GM21528 (cell line): Measurements from ENCODE around the gene PVR.
A peak's percentile ranks its signal among the peaks of the same experiment; 100 is the strongest.
"Not testable (repeated sequence)": the region's sequence is repeated elsewhere in the genome, so short reads cannot be mapped to it uniquely, and the experiment has no call there.

Source experiments
- ATAC-seq: cut with Tn5 transposase; IDR thresholded peaks from one replicate; pipeline ENCODE4 v1.9.1; 2021; ENCODE audit warnings: mild to moderate bottlenecking, moderate library complexity; ENCODE audit not compliant: unreplicated experiment, low FRiP score

The PVR gene

DNA sequence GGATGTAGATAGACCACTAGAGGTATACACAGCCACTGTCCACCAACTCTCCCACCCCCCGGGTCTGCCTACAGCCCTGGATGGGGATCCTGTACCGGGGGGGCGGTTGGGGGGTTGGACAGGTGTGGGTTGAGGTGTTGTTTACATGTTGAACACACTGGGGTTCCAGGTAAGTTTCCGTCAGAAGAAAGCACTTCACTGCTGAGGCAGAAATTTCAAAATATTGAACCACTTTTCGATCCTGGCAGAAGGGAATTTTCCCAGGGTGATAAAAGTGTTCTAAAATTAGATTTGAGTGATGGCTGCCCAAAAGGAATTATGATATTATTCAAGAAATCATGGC is 48.6 kb downstream of the PVR start:
- ATAC-seq: peak; percentile 7

DNA sequence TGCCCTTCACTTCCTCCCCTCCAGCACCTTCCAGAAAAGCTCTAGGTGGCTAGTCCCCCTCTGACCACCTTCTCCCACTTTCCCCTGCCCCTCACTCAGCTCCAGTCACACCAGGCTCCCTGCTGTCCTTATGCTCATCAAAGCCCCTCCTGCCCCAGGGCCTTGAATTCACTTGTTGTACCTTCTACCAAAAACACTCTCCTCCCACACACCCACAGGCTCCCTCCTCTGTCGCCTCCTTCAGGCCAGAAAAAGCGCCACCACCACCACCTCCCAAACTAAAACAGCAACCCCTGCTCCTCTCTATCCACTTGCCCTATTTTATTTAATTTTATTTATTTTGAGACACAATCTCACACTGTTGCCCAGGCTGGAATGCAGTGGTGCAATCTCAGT is 50.5 kb downstream of the PVR start:
- no peak for ATAC-seq

DNA sequence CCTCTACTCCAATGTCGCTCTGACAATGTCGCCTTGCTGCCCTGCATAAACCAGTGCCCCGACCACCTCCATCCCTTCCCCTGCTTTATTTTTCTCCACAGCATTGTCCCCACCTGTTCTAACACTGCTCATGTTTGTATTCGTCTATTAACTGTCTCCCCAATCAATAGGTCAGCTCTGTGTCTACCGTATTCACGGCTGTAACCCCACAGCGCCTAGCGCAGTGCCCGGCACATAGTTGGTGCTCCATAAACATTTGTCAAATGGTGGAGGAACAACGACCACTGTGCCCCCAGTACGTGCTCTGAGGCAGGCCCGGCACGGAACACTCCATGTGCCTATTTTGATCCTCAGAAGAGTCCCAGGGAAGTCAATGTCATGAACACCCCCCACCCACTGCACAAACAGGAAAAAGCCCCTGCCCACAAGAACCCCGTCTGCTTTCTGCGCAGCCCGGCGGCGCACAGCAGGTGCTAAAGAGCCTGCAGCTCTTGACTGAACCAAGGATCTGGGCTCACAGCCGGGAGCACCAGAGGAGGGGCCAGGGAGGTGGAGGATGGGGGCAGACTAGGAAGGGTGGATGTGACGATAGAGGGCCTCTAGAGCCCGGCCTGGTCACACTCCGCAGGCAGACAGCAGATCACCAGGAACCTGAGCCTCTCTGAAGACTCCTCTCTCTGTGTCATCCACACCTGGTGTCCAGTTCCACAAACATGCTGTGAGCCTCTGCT is 53.4 kb downstream of the PVR start:
- ATAC-seq: no peak

DNA sequence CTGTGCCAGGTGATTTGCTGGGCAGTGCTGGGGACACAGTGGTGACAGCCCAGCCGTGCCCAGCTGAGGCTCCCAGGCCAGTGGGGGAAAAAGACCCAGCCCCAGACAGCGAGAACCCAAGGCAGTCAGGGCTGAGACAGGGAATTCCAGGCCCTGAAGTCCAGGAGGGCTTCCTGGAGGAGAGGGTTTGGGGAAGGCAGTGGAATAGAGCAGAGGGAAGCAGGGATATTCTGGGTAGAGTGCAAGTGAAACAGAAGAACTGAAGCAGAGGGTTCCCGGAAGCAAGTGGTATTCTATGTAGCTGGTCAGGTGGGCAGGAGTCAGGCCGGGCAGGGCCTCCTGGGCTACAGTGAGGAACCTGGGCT is 53.9 kb downstream of the PVR start:
- no peak for ATAC-seq

DNA sequence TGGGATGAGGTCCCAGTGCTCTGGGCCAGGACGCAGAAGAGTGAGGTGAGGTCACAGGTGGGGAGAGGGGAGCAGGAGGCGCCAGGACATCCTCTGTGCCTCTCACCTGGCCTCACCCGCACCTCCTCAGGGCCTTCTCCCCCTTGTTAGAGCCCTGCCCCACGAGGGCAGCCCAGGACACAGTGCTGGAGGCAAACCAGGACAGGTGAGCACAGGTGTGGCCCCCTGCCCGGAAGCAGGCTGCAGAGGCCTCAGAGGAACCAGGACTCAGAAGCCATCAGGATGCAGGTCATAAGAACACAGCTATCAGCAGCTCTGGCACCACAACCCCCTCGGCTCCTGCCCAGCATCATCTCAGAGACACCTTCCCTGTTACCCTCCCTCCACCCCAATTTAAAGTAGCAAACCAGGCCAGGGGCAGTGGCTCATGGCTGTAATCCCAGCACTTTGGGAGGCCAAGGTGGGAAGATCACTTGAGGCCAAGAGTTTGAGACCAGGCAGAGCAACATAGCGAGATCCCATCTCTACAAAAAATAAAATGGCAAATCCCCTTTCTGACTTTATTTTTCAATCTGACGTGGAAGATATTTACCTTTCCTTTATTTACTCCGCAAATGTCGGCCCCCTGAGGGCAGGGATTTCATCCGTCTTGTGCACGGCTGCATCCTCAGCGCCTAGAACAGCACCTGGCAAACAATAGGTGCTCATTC is 54.9 kb downstream of the PVR start, which contains the start of gene CEACAM16:
TSS of gene CEACAM16 (plus strand) at position 660 of the 710 bp plus-strand sequence. CDS start 2,306 bp downstream, outside the sequence.
- ATAC-seq: no peak

DNA sequence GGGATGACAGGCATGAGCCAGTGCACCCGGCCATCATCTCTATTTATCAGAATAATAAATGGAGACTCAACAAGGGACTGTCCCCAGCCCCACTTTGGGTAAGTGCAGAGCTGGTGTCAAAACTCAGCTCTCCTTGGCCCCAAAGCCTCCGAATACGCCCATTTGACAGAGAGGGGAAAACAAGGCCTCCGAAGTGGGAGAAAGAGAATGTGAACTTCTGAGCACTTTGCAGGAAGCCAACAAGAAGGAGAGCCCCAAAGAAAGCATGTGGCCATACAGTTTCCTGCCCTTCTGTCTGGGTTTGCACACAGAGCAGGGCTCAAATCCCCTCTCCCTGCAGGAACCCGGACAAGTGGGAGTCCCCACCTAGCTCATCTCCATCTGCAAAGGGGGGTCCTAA is 56.8 kb downstream of the PVR start:
- ATAC-seq: no peak

DNA sequence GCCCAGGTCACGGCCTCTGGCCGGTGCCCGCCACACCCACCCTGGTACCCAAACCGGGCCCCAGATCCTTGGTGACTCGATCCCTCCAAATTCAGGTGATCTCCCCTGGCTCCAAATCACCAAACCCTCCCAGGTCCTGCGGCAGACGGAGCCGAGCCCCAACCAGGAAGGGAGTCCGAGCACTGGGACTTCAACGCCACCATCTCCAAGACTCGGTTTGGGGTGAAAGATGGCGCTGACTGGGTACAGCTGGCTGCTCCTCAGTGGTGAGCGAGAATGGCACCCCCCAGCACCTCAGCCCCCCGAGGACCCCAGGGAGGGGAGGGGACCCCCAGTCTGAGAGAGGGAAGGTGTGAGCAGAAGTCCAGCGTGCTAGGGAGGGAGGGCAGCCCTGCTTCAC is 57.5 kb downstream of the PVR start:
- no peak for ATAC-seq

DNA sequence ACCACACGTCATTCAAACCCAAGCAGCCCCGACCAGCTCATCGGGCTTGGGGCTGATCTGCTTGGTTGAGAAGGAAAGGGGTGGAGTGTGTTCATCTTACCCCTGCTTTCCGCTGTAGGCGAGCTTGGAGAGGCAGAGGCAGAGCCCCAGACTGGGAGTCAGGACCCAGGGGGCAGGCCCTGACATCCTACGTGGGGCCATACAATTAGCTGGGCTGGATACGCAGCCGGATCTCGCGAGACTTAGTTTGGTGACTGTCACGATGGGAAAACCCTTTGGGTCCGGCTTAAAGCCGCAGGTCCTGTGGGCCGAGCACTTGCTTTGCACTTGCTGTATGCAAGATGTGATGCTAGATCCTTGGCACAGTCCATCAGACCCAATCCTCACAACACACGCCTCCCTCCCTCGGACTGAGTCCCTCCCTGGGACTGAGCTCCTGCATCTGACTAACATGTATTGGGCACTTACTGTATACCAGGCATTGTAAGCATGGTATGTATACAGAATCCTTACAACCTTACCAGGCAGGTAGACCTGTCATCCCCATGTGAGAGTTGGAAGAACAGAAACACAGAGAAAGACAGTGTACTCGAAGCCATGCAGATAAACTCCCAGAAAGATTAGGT is 59.0 kb downstream of the PVR start:
- no peak for ATAC-seq

DNA sequence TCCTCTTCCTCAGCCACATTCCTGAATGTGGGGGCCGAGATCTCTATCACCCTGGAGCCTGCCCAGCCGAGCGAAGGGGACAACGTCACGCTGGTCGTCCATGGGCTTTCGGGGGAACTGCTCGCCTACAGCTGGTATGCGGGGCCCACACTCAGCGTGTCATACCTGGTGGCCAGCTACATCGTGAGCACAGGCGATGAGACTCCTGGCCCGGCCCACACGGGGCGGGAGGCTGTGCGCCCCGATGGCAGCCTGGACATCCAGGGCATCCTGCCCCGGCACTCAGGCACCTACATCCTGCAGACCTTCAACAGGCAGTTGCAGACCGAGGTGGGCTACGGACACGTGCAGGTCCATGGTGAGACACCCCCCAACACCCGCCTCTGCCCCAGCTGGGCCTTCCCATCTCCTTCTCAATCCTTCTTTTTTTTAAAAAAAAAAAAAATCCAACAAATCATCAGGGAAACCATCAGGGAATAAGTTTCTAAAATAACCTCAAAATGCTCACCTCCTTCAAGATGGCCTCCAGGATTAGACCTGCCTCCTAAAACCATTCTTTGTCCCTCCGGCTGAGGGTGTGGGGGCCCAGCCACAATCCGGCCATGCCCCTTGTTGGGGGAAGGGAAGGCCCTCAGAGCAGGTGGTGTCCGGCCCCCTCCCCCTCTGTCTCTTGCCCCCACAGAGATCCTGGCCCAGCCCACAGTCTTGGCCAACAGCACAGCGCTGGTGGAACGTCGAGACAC is 59.8 kb downstream of the PVR start:
- ATAC-seq: no peak

DNA sequence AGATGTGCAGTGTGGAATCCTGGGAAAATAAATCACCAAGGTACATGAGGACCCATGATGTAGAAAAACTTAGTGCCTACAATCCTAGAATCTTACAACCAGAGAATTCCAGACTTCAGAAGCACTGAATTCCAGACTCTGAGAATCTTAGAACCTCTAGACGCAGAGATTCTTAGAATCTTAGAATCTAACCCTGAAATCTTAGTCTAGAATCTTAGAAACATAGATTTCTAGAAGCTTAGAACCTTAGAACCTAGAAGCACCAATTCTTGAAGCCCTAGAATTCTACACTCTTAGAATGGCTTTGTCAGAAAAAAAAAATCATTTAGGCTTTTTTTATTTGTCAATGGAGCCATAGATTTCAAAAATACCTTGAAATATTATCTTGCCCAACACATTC is 61.3 kb downstream of the PVR start:
- ATAC-seq: no peak

DNA sequence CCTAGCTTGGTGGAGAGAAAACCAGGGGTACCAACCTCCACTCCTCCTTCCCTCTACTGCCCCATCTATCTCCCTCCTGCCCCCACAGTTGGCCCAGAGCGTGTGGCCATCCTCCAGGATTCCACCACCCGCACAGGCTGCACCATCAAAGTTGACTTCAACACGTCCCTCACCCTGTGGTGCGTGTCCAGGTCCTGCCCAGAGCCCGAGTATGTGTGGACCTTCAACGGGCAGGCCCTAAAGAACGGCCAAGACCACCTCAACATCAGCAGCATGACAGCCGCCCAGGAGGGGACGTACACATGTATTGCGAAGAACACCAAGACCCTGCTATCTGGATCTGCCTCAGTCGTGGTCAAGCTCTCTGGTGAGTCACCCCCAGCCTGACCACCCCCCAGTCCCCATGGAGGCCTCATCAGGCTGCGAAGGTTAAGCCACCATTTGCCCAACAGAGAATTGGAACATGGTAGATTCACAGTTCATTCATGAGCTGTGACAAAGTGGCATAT is 61.8 kb downstream of the PVR start:
- no peak for ATAC-seq

DNA sequence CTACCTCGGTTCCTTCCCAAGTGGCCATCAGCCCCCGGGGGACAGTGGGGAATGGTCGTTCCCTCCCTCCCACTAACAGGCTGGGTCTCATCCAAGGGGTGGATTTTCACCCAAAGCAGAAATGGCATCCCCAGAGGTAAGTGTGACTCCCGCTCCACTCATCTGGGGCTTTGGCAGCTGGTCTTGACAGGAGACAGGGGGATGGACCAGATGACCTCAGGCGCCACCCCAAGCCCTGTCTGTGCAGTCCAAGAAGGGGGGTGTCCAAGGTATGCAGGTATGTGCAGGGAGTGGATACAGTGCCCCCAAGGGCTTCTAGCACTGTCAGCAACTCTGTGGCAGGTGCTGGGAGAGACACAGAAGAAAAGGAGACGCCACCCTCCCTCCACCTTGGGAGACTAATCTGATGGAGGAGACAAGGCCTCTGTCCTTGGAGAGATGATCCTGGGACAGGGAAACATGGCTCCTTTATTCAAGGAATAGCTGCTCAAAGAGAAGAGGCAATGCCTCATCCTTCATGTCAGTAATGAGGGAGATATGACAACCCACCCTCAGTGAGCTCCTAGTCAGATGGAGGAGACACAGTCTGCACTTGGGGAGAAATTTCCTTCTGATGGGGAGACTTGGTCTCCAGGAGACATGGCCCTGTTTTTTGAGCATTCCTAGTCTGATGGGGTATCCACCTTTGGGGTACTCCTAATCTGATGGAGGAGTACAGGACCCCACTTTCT is 63.0 kb downstream of the PVR start:
- ATAC-seq: no peak

DNA sequence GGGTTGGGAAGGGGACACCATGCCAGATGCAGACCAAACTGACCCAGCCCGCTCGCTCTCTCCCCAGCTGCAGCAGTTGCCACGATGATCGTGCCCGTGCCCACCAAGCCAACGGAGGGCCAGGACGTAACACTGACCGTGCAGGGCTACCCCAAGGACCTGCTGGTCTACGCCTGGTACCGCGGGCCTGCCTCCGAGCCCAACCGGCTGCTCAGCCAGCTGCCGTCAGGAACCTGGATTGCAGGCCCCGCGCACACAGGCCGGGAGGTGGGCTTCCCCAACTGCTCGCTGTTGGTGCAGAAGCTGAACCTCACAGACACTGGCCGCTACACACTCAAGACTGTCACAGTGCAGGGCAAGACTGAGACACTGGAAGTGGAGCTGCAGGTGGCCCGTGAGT is 64.1 kb downstream of the PVR start:
- ATAC-seq: no peak

DNA sequence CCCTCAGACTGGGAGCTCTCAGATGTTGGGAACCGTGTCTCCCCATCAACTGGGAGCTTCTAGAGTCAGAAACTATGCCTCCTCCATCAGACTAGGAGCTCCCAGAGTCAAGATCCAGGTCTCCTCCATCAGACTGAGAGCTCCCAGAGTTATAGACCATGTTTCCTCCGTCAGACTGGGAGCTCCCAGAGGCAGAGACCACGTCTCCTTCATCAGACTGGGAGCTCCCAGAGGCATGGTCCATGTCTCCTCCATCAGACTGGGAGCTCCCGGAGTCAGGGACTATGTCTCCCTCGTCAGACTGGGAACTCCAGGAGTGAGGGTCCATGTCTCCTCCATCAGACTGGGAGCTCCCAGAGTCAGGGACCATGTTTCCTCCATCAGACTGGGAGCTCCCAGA is 65.2 kb downstream of the PVR start:
- no peak for ATAC-seq

DNA sequence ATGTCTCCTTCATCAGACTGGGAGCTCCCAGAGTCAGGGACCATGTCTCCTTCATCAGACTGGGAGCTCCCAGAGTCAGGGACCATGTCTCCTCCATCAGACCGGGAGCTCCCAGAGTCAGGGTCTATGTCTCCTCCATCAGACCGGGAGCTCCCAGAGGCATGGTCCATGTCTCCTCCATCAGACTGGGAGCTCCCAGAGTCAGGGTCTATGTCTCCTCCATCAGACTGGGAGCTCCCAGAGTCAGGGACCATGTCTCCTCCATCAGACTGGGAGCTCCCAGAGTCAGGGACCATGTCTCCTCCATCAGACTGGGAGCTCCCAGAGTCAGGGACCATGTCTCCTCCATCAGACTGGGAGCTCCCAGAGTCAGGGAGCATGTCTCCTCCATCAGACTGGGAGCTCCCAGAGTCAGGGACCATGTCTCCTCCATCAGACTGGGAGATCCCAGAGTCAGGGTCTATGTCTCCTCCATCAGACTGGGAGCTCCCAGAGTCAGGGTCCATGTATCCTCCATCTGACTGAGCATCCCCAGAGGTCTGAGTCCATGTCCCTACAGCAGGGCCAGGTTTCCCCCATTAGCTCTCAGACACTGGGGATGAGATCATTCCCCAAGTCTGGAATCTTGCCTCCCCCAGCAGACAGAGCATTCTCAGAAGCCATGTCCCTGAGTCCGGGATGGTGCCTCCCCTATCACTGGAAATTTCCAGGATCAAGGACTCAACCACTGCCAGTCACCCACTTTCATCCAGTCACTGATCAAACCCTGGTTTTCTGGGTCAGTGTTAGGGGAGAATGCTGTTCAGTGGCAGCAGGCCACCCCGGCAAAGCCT is 65.9 kb downstream of the PVR start:
- ATAC-seq: not testable (repeated sequence)

DNA sequence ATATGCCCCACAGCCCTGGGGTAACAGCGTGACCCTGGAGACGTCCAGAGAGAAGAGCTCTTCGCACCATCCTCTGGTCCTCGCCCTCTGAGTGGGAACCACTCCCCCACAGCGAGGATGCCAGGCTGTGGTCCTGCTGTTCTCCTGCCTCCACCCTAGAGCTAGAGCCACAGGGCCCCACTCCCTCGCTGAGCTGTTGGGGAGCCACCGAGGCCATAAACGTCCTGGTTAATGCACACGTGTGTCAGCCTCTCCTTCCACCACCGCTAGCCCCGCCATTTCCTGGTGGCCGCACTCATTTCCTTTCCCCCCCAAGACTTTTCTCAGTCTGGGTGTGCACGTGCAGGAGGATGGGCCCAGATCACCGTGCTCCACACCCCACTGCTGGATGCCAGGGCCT is 66.8 kb downstream of the PVR start:
- ATAC-seq: no peak

DNA sequence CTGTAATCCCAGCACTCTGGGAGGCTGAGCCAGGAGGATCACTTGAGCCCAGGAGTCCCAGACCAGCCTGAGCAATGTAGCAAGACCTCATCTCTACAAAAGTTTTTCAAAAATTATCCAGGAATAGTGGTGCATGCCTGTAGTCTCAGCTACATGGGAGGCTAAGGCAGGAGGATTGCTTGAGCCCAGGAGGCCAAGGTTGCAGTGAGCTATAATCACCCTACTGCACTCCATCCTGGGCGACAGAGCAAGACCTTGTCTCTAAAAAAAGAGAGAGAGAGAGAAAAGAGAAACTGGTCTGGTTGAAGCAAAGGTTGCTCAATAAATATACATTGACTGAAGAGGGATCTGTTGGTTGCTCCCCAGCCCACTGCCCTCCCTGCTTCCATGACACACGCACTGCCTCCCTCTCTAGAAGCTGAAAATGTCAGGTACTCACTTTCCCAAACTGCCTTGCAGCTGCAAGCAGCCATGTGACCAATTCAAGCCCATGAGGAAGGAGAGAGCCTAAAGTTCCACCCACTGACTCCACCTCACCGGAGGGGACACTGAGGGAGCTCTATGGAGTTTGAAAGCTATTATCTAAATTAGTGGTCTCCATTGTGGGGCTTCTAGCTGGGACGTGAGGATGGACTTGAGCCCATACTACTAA is 69.3 kb downstream of the PVR start:
- no peak for ATAC-seq
